ENCODE data around the gene PDYN.

DNA sequence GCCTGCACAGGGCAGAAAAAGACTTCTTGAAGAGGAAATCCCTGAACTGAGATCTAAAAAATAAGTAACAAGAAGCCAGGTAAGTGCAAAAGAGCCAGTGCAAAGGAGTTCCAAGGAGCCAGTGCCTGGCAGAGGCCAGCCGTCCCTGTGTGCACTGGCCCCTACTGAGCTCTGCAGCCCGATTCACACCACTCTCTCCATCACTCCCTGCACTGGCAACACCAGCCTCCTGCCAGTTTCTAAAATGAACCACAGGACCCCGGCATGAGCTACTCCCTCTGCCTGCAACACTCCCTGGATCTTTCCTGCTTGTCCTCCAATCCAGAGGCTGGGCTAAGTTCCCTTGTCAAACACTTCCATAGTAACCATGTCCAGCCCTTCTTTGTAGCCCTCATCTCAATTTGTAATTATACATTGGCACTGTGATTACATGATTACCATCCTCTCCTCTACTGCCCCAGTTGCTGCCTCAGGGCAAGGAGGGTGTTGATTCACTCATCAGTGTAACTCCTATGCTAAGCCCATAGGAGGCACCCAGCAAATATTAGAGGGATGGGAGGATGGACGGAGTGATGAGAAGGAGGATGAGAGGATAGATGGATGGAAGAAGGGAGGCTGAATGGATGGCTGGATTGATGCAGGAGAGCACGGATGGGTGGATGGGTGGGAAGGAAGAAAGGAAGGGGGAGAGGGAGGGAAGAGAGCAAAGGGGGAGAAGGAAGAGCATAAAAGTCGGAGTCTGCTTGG lies 49.3 kb downstream of the PDYN start:
- TF ChIP-seq, protein P1, sequence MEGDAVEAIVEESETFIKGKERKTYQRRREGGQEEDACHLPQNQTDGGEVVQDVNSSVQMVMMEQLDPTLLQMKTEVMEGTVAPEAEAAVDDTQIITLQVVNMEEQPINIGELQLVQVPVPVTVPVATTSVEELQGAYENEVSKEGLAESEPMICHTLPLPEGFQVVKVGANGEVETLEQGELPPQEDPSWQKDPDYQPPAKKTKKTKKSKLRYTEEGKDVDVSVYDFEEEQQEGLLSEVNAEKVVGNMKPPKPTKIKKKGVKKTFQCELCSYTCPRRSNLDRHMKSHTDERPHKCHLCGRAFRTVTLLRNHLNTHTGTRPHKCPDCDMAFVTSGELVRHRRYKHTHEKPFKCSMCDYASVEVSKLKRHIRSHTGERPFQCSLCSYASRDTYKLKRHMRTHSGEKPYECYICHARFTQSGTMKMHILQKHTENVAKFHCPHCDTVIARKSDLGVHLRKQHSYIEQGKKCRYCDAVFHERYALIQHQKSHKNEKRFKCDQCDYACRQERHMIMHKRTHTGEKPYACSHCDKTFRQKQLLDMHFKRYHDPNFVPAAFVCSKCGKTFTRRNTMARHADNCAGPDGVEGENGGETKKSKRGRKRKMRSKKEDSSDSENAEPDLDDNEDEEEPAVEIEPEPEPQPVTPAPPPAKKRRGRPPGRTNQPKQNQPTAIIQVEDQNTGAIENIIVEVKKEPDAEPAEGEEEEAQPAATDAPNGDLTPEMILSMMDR (IDR thresholded peaks at IDR 0.05; ENCODE audit: borderline replicate concordance, extremely low read depth, low read length, poor library complexity, severe bottlenecking) = no peak
- TF ChIP-seq EZH2 (IDR thresholded peaks at IDR 0.05; ENCODE audit: borderline replicate concordance, low read depth, low read length, severe bottlenecking) = no peak
